SKM-1 treated with dmso at 0.1 percent for 144 hours (cell line): ENCODE data around the gene PPP2R2D.

Source experiments
- DNase-seq: peaks from one replicate; lab custom pipeline; 2025; ENCODE audit not compliant: unreplicated experiment; lab: John Stamatoyannopoulos, UW

Gene PPP2R2D

DNA sequence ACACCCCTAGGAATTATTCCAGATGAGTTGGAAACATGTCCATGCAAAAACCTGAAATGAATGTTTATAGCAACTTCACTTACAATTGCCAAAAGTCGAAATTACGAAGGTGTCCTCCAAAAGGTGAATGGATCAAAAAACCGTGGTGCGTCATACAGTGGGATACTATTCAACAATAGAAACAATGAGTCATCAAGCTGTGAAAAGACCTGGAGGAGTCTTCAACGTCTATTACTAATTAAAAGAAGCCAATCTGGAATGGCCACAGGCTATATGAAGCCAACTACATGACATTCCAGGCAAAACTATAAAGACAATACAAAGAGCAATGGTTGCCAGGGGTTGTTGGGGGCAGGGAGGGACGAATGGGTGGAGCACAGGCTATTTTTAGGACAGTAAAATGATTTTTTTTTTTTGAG, 12.6 kb upstream of the PPP2R2D start:
- no peak for DNase-seq

DNA sequence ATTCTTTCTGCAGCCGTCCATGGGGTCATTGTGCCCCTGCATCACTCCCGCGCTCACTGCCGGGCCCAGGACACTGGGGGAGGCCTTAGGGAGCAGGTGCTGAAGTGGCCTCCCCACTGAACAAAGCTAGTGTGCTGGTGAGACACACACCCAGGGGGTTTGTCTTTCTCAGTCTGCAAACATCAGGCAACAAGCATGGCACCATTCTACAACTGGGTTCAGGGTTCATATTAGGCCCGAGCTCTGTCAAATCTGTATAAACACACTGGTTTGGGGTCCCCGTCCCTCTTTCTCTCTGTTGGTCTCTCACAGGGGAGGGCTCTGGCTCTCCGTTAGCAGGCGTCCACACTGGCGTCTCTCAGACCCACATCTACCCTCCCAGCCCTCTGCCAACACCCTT, 11.1 kb upstream of the PPP2R2D start:
- no peak for DNase-seq

DNA sequence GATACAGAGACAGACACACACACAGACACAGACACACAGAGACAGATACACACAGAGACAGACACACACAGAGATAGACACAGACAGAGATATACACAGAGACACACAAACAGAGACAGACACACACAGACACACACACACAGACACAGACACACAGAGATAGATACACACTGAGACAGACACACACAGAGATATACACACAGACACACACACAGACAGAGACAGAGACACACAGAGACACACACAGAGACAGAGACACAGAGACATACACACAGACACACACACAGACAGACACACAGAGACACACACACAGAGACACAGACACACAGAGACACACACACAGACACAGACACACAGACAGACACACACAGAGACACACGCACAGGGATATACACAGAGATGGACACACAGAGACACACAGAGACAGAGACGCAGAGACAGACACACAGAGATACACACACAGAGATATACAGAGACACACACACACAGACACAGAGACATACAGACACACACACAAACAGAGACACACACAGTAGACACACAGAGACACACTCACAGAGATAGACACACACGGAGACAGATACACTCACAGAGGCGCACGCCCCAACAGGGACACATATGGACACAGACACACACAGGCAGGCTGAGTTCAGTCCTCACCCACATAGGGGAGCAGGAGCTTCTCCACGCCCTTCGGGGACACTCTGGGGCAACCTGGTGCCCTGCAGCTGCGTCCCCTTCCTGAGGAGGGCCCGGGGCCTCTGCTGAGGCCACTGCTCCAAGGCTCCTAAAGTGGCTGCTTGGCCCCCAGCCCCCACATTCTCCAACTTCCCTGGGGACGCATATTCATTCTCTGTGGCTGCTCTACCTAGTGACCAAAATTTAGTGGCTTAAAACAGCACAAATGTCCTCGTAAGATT, 10.3 kb upstream of the PPP2R2D start:
- no peak for DNase-seq

DNA sequence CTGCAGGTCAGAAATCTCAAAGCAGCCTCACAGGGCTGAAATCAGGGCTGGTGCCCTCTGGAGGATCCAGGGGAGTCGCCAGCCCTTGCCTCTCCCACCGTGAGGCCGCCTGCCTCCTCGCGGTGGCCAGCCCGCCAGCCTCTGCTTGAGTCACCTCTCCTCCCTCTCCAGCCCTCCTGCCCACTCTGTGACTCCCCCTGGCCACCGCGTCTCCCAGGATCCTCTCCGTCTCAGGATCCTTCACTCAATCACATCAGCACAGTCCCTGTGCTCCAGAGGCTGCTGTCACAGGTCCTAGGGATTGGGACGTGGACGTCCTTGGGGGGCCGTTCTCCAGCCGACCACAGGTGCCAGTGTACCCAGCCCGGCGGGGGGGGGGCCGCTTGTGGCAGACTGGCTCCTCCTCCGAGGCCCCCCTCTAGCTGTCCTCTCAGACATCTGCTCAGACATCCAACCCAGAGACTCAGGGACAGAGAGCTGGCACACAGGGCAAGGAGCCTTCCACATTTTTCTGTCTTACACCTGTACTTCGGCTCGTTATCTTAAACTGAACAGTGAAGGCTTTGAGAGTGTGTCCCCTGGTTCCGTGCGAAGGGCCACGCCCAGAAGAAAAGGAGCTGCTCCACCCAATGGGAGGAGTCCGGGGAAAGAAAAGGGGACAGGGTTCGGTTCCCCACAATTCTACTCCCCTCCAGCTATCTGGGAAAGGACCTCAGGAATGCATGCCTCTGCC, 9.4 kb upstream of the PPP2R2D start:
- DNase-seq = no peak

DNA sequence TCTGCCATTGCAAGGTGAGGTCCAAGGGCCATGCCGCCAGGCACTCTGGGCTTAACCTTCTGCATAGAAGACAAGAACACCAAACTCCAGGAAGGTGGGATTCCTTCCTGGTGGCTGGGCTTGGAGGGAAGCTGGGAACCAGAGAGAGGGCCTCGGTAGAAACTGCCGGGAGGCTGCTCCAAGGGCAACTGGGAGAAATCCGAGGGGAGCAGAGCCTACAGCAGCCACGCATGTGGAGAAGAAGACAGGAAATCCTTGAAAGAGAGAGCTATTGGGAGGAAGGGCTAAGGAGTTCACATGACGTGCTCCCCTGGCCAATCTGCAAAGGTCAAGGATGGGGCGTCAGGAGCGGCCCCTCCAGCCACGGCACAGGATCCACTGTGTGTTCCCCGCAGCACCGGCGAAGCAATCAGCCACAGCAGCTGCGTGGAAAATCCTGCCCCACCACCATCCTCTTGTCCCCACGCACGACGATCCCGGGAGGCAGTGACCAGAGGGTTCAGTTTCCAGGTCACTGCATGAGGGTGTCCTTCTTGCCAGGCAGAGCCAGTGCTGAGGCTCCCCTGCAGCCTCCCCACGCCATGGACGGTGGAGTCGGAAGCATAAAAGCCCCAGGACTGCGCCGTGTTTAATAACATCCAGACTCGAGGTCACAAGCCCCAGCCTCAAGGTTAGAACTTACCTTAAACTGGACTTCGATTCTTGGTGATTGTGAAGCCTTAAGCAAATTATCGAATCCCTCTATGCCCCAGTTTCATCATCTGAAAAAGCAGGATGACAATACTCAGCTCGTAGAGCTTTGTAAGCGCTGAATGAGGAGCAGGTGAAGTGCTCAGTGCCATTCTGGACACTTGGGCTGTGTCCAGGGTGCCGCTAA, 8.6 kb upstream of the PPP2R2D start:
- no peak for DNase-seq

DNA sequence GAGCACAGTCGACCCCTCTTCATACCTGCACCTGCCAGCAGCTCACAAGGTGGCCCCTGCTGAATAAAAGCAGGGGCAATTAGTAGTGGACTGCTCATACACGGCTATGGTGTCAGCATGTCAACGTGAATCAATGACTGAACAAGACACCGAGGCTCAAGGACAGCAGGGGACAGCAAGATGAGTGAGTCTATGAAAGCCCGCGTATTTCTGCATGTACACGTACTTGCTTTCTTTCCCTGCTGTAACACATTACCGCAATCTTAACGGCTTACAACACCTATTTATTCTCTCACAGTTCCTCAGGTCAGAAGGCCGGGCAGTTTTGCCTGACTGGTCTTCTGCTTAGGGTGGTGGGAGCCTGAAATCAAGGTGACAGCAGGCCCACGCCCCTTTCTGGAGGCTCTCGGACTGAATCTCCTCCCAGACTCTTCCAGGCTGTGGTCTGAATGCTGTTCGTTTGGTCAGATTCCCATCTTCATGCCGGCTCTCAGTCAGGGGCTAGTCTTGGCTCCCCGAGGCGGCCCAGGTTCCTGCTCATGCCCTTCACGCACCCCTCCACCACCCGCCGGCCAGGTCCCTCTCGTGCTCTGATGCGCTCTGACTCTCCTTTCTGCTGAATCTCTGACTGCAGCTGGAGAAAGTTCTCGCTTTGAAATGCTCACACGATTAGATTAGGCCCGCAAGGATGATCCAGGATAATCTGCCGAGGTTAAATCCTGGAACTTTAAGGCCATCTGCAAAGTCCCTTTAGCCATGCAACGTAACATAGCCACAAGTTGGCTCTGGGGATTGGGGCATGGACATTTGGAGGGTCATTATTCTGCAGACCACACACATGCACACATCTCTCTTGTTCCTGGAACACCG, 7.8 kb upstream of the PPP2R2D start:
- DNase-seq = no peak

DNA sequence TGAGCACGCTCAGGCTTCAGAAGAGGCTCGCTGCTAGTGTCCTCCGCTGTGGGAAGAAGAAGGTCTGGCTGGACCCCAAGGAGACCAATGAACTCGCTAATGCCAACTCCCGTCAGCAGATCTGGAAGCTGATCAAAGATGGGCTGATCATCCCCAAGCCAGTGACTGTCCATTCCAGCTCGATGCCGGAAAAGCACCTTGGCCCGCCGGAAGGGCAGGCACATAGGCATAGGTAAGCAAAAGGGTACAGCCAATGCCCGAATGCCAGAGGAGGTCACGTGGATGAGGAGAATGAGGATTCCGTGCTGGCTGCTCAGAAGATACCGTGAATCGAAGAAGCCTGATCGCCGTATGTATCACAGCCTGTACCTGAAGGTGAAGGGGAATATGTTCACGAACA, 5.7 kb upstream of the PPP2R2D start:
- no peak for DNase-seq

DNA sequence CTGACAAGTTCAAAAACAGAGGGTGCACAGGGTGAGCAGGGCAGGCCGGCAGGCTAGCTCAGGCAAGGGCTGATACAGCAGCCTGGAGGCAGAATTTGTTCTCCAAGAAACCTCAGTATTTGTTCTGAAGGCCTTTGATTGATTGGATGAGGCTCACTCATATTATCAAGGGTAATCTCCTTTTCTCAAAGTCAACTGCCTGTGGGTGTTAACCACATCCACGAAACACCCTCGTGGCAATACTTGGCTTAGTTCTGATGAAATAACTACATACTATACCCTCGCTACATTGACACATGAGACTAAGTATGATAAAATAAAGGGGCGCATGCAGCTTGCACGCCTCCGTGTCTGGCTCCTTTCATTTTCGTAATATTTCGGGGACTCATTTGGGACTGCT, 4.4 kb upstream of the PPP2R2D start:
- no peak for DNase-seq

DNA sequence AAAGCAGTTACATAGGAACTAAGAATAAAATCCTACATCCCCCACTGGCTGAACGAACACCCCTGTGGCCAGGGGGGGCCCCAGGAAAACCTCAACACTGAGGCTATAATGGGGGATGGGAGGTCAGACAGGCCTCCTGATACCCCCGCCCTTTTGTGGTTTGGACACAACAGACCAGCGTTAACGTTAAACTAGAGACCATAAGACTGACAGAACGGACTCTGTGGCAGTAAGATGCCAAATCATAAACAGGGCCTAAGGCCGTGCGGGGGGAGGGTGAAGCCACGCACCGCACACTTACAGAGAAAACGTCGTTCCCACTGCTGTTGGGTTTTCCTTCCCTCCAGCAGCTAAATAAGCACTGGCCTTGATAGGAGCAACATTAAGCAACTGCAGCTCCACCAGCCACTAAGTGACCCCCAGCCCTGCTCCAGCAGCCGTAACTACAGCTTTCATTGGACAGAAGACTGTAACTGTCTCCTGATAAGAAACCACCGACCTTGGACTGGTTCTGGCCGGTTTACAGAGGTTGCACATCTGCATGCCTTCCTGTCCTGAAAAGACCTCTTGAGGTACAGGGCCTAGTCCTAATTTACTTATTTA, 3.4 kb upstream of the PPP2R2D start:
- DNase-seq = peak; percentile 76

DNA sequence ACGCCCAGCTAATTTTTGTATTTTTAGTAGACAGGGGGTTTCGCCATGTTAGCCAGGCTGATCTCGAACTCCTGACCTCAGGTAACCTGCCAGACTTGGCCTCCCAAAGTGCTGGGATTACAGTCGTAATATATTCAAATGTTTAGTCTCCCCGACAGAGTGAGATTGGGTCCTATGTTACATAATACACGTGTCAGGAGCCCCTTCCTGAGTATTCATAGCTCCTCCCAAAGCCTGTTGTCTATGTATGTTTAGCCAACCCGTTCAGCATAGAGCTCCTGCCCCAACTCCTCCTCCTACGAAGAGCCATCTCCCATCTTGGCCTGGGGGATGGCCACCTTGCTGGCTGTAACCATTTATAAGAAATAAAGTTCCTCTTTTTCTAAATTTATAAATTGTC, 2.7 kb upstream of the PPP2R2D start:
- no peak for DNase-seq

DNA sequence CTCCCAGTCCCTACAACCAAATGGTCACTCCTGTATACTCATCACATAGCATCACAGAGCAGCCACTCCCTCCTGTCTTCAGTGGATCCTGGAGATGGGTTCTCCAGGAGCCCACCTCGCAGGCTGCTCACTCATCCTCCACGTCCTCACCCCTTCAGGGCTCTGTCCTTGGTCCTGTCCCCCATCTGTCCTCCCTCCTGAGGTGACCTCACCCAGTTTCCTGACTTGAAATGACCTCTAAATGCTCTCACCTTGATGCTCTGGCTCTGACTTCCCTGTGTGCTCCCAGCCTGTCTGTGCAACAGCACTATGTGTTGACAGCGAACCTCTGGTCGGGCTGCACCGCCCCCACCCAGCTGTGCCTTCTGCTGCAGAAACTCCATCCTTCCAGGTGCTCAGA, 2.1 kb upstream of the PPP2R2D start:
- no peak for DNase-seq

DNA sequence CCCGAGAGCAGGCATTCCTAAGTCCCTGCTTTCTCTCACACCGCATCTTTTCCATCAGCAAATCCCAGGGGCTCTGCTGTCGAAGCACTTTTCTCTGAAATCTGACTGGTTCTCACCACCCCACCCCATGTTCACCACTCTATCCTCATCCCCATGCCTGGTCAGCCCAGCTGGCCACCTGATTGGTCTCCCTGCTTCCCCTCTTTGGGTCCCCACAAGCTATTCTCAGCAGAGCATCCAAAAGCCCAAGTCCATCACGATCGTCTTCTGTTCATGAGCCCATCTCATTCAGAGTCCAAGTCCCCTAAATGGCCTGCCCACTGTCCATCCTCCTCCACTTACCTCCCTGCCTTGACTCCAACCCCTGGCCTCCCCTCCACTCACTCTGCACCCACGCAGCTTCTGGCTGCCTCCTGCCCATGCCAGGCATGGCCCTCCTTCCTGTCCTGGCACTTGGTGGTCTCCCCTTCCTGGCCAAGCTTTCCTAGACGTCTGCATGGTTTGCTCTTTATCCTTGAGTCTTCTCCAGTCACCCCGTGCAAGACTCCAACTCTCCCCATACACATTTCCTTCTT, 1.6 kb upstream of the PPP2R2D start:
- DNase-seq = no peak

DNA sequence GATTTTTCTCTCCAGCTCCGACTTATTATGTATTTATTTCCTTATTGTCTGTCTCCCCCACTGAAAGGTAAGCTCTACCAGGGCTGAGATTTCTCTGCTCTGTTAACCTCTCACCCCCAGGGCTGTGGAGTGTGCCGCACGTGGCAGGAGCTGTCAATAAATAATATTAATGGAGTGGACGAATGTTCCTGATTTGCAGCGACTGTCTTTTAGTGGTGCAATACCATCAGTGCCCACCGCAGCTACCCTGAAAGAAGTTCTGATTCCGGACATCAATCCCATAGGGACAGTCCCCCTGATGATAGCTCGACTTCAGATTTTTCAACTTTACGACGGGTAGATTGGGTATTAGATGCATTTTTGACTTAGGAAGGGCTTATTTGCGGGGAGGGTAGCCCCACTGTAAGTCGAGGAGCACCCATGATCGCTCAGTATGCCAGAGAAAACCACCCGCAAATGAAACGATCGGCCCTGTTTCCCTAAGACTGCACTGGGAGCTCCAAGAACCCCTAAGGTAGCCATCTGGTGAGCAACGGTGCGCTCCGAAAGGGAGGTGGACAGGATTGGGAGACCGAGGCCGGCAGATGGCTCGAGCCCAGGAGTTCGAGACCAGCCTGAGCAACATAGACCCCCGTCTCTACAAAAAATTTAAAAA, 986 bp upstream of the PPP2R2D start:
- DNase-seq = peak; percentile 21

DNA sequence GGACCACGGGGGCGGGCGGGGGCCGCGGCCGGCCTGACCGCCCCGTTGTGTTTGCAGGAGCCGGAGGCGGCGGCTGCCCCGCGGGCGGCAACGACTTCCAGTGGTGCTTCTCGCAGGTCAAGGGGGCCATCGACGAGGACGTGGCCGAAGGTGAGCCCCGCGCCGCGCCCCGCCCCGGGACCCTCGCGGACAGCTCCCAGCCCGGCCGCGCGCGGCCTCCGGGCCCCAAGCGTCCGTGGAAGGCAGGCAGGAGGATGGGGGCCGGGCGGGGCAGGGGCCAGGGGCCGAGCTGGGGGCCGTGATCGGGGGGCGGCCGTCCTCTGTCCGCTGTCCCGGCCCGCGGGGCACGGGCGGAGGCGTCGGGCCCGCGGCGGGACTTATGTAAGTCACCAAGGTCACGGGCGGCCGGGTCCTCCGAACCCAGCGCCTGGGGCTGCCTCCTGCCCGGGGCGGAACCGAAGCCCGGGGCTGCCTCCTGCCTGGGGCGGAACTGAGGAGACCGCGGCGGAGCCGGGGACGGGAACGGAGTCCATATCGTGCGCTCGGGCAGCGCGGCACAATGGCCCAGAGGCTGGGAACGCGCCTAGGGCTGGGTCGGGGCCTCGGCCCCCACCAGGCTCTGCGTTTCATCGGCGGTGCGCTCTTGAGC, 497 bp downstream of the PPP2R2D start:
- peak; percentile 3 for DNase-seq

DNA sequence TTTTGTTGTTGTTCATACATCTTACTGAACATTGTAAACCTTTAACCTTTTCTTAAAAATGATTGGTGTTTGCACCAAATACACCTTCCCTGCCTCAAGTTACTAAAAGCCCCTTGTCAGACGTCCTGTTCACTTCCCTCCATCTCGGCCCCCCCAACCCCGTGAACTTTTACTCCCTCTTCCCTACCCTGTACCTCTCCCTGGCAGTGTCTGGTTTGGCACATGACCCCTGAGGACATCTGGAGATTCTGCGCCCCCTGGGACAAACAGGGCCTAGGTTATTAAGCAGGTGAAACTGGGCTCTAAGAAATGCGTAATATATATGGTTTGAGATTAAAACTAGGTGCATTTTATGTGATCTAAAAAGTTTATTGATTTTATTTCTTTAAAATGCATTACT, 1.4 kb downstream of the PPP2R2D start:
- DNase-seq = no peak

DNA sequence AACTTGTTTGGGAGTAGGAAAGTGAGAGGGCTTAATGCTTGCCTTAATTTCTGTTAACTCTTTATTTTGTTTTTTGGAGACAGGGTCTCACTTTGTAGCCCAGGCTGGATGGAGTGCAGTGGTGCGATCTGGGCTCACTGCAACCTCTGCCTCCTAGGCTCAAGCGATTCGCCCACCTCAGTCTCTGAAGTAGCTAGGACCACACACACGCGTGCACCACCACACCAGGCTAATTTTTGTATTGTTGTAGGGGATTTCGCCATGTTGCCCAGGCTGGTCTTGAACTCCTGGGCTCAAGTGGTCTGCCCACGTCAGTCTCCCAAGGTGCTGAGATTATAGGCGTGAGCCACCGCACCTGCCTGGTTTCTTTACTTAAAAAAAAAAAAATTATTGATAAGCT, 1.9 kb downstream of the PPP2R2D start:
- DNase-seq = no peak

DNA sequence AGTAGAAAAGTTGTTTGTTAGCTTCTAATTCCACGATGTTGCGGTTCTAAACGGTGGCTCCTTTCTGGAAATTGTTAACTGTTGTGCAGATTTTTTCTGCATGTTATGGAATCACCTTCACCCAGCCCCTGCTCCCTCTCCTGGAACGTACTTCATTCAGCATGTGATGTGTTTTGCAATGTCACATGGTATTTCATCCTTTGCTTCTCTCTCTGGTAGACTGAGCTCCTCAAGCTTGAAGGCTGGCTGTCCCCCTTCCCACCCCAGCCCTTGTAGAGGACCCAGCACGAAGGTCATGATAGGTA, 4.4 kb downstream of the PPP2R2D start:
- DNase-seq = no peak

DNA sequence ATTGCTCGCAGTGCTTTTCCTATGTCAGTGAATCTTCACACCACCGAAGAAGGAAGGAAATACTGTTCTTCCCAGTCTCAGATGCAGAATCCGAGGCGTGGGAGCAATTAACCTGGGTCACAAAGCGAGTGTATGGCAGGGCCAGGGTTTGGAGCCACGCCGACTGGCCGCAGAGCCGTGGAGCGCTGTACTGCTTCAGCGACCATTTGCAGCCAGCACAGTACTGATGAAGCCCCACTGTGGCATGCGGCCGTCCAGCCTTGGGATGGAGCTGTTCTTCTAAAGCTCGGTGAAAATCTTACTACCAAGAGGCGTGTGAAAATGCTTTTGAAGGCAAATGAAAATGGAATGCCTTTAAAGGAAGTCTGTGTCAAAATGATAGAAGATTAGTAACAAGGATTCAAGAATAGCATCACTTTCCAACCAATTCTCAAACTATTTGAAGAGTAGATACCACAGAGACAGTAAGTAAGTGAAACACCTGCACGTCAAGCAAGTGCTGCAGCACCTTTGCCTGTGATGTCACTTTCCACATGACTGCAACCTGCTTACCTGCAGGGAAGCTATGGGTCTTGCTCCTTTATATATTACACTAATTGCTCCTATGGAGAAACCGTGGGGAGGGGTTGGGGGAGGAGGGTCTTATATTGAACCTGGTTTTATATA, 4.9 kb downstream of the PPP2R2D start:
- DNase-seq = no peak
